Activated CD4-positive, CD25-positive, alpha-beta regulatory T cell treated with anti-CD3 and anti-CD28 coated beads, Interleukin-2, amount 50 U/mL, for 16 hours (primary cell): ENCODE results near the gene LHX4.

Experiments used
- DNase-seq: peaks from one replicate; pipeline ENCODE4 v3.0.0-alpha.2; 2020; ENCODE audit warnings: low read depth, low spot score

Gene LHX4

GRCh38 chr1:180271272-180272255 is 41.5 kb downstream of the LHX4 start:
- DNase-seq = no peak

- DNase-seq = no peak
Observed at GRCh38 chr1:180272395-180272794, 42.3 kb downstream of the LHX4 start.

- DNase-seq = no peak
Observed at GRCh38 chr1:180273066-180273465, 43.0 kb downstream of the LHX4 start.

- no peak for DNase-seq
Observed at GRCh38 chr1:180274221-180274620, 44.2 kb downstream of the LHX4 start.

- DNase-seq = no peak
Observed at GRCh38 chr1:180275726-180276125, 45.7 kb downstream of the LHX4 start.

GRCh38 chr1:180277476-180278193 is 47.6 kb downstream of the LHX4 start:
- no peak for DNase-seq

GRCh38 chr1:180278194-180278515 is 48.1 kb downstream of the LHX4 start:
- DNase-seq = no peak

GRCh38 chr1:180278596-180279395 is 48.7 kb downstream of the LHX4 start:
- no peak for DNase-seq

- no peak for DNase-seq
Observed at GRCh38 chr1:180279651-180280050, 49.6 kb downstream of the LHX4 start.

GRCh38 chr1:180280617-180281016 is 50.6 kb downstream of the LHX4 start:
- no peak for DNase-seq

GRCh38 chr1:180281490-180281889 is 51.4 kb downstream of the LHX4 start:
- no peak for DNase-seq

- no peak for DNase-seq
Observed at GRCh38 chr1:180282401-180283044, 52.5 kb downstream of the LHX4 start.

- no peak for DNase-seq
Observed at GRCh38 chr1:180283098-180283497, 53.0 kb downstream of the LHX4 start.

- no peak for DNase-seq
Observed at GRCh38 chr1:180286417-180286816, 56.4 kb downstream of the LHX4 start.

- DNase-seq = no peak
Observed at GRCh38 chr1:180287988-180288705, 58.1 kb downstream of the LHX4 start.

- no peak for DNase-seq
Observed at GRCh38 chr1:180288940-180289339, 58.9 kb downstream of the LHX4 start.

GRCh38 chr1:180290265-180291001 is 60.4 kb downstream of the LHX4 start:
- DNase-seq = no peak

GRCh38 chr1:180291004-180291403 is 60.9 kb downstream of the LHX4 start:
- no peak for DNase-seq

GRCh38 chr1:180294711-180295110 is 64.6 kb downstream of the LHX4 start:
- no peak for DNase-seq

- DNase-seq = no peak
Observed at GRCh38 chr1:180295999-180296398, 65.9 kb downstream of the LHX4 start.
